ENCODE measurements around the gene TBC1D9.

- TF ChIP-seq, protein P1, sequence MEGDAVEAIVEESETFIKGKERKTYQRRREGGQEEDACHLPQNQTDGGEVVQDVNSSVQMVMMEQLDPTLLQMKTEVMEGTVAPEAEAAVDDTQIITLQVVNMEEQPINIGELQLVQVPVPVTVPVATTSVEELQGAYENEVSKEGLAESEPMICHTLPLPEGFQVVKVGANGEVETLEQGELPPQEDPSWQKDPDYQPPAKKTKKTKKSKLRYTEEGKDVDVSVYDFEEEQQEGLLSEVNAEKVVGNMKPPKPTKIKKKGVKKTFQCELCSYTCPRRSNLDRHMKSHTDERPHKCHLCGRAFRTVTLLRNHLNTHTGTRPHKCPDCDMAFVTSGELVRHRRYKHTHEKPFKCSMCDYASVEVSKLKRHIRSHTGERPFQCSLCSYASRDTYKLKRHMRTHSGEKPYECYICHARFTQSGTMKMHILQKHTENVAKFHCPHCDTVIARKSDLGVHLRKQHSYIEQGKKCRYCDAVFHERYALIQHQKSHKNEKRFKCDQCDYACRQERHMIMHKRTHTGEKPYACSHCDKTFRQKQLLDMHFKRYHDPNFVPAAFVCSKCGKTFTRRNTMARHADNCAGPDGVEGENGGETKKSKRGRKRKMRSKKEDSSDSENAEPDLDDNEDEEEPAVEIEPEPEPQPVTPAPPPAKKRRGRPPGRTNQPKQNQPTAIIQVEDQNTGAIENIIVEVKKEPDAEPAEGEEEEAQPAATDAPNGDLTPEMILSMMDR (IDR thresholded peaks at IDR 0.05): peak; percentile 16 to 35 (median 32)
- TF ChIP-seq POLR2A (IDR thresholded peaks at IDR 0.05): no peak
Measured at GRCh38 chr4:140743194-140743931, 12.8 kb downstream of the TBC1D9 start.

Measured in right lobe of liver (tissue), 4 donors.